CD4-positive, alpha-beta memory T cell (primary cell): Measurements from ENCODE around the gene SUN1. TPM values are rescaled to one million over a fixed set of nuclear protein-coding genes. Genes with fewer than 3 reads are reported as not detected.

Source experiments
- CTCF ChIA-PET: fragments of 350-600 bp; sonication (Branson Sonifier 250); formaldehyde crosslinking; loops from one replicate; lab custom pipeline; 2021; ENCODE audit warnings: inconsistent platforms; ENCODE audit not compliant: partially characterized antibody; lab: Charles Lee
- POLR2A ChIA-PET: fragments of 350-600 bp; sonication (Branson Sonifier 250); formaldehyde crosslinking; loops from one replicate; lab custom pipeline; 2021; ENCODE audit not compliant: partially characterized antibody; lab: Charles Lee
- DNase-seq, 5 donors: peaks; one replicate each; pipeline versions ENCODE4 v3.0.0 to v3.0.0-alpha.2; 2020 to 2022; ENCODE audit warnings: mixed read lengths in 1 of 5
- H3K27ac ChIP-seq: one replicate; pipeline ENCODE4 v1.7.0; 2013; ENCODE audit warnings: low read depth, low read length
- H3K27me3 ChIP-seq: 2 replicates; pipeline ENCODE4 v1.7.0; 2013; ENCODE audit warnings: mild to moderate bottlenecking, low read length, moderate library complexity; ENCODE audit not compliant: insufficient read depth
- H3K36me3 ChIP-seq: 2 replicates; pipeline ENCODE4 v1.7.0; 2013; ENCODE audit warnings: mild to moderate bottlenecking, low read length, moderate library complexity; ENCODE audit not compliant: insufficient read depth
- H3K4me1 ChIP-seq: 2 replicates; pipeline ENCODE4 v1.7.0; 2013; ENCODE audit warnings: mild to moderate bottlenecking, low read length, moderate library complexity; ENCODE audit not compliant: insufficient read depth
- H3K4me3 ChIP-seq, 2 donors: one replicate each; pipeline ENCODE4 v1.7.0; 2013; ENCODE audit warnings: low read length in 2 of 2, mild to moderate bottlenecking in 1 of 2
- H3K9me3 ChIP-seq, 2 donors: one replicate each; pipeline ENCODE4 v1.7.0; 2013; ENCODE audit warnings: low read length in 2 of 2, control low read depth in 1 of 2; ENCODE audit not compliant: control insufficient read depth in 1 of 2
- H3K27ac Mint-ChIP-seq, 7 donors: one replicate each; pipeline ENCODE4 v1.8.0; 2020 to 2021; ENCODE audit warnings: mixed read lengths in 7 of 7, mild to moderate bottlenecking in 6 of 7, inconsistent platforms in 3 of 7, moderate library complexity in 3 of 7
- H3K27me3 Mint-ChIP-seq, 2 donors: one replicate each; pipeline ENCODE4 v1.8.0; 2020 to 2021; ENCODE audit warnings: mixed read lengths in 2 of 2
- H3K36me3 Mint-ChIP-seq, 2 donors: one replicate each; pipeline ENCODE4 v1.8.0; 2020 to 2021; ENCODE audit warnings: mixed read lengths in 2 of 2, inconsistent platforms in 1 of 2, mild to moderate bottlenecking in 1 of 2
- H3K4me1 Mint-ChIP-seq, 4 donors: one replicate each; pipeline ENCODE4 v1.8.0; 2020 to 2021; ENCODE audit warnings: mixed read lengths in 4 of 4, mild to moderate bottlenecking in 1 of 4
- H3K4me3 Mint-ChIP-seq, 8 donors: one replicate each; pipeline ENCODE4 v1.8.0; 2020 to 2021; ENCODE audit warnings: mixed read lengths in 8 of 8, mild to moderate bottlenecking in 7 of 8, moderate library complexity in 6 of 8, inconsistent platforms in 3 of 8
- H3K9me3 Mint-ChIP-seq, 8 donors: one replicate each; pipeline ENCODE4 v1.8.0; 2020 to 2021; ENCODE audit warnings: mixed read lengths in 8 of 8, mild to moderate bottlenecking in 5 of 8, inconsistent platforms in 3 of 8, moderate library complexity in 1 of 8
- intact Hi-C: fragments of 100-400 bp; cut with micrococcal nuclease; formaldehyde crosslinking; loops from one replicate; pipeline ENCODE4 v1.15.1; 2023
- polyA plus RNA-seq, 2 donors: library from polyadenylated mRNA; unstranded; fragments of 300-500 nt; fragmentation: Illumina TruSeq; gene quantifications; one replicate each; pipeline ENCODE4 v1.2.3, GENCODE V29; 2021
- total RNA-seq, 2 experiments: library from RNA; stranded (reverse); gene quantifications; one replicate each; pipeline ENCODE4 v1.2.3, GENCODE V29; 2021

SUN1 gene
- total and polyA plus RNA-seq, 4 experiments from 2014 or later = 53.7 to 210 (median 131) TPM

- H3K4me1 ChIP-seq = peaks cover 40% of the 10 kb centered on the region
- intact Hi-C loops = no loop called here
- no peaks in the 10 kb centered on the region for H3K36me3 ChIP-seq
- H3K4me1 Mint-ChIP-seq = peaks cover 38 to 75% (median 49%) of the 10 kb centered on the region in 4 donors
- ChIA-PET CTCF (no interaction called here), POLR2A (interaction anchor here (0.6 to 1.2 kb wide), 2 partner anchors 12 to 29 kb away, joined by 4 read pairs; no protein-coding TSS in a partner anchor)
- H3K27me3 ChIP-seq = no peaks in the 10 kb centered on the region
- no peak overlapping the region for H3K4me3 ChIP-seq
- H3K9me3 Mint-ChIP-seq = no peaks in the 10 kb centered on the region
- no peak for DNase-seq
- H3K27ac Mint-ChIP-seq = peak overlapping the region in 3 of 7 donors; percentile 2 to 85 (median 39)
- peak overlapping the region in 1 of 8 donors; percentile 26 for H3K4me3 Mint-ChIP-seq
- H3K36me3 Mint-ChIP-seq = peaks cover 12 to 21% of the 10 kb centered on the region in 2 donors
- H3K27ac ChIP-seq = no peak overlapping the region
- H3K27me3 Mint-ChIP-seq = no peaks in the 10 kb centered on the region
- H3K9me3 ChIP-seq = no peaks in the 10 kb centered on the region
Observed at GRCh38 chr7:828793-829561, 3.3 kb upstream of the SUN1 start.

- no peaks in the 10 kb centered on the region for H3K36me3 ChIP-seq
- peak overlapping the region in 2 of 8 donors; percentile 63 to 79 for H3K4me3 Mint-ChIP-seq
Observed at GRCh38 chr7:830069-830468, 2.2 kb upstream of the SUN1 start.

GRCh38 chr7:831596-832166, 595 bp upstream of the SUN1 start:
- Histone ChIP-seq H3K36me3 (no peaks in the 10 kb centered on the region), H3K4me3 (peak overlapping the region in 1 of 2 donors; percentile 8), H3K9me3 (no peaks in the 10 kb centered on the region), H3K27ac (peak overlapping the region; percentile 73), H3K27me3 (no peaks in the 10 kb centered on the region), H3K4me1 (peaks cover 41% of the 10 kb centered on the region)
- Mint-ChIP-seq H3K36me3 (peaks cover 4 to 21% of the 10 kb centered on the region in 2 donors), H3K4me3 (peak overlapping the region; percentile 81 to 91 (median 88)), H3K27ac (peak overlapping the region; percentile 96 to 99 (median 97)), H3K4me1 (peaks cover 33 to 72% (median 49%) of the 10 kb centered on the region in 4 donors), H3K27me3 (no peaks in the 10 kb centered on the region), H3K9me3 (no peaks in the 10 kb centered on the region)
- ChIA-PET CTCF (interaction anchor here (0.8 to 2.6 kb wide), 4 partner anchors 13 to 510 kb away, joined by 4 to 21 read pairs (median 16); no protein-coding TSS in a partner anchor), POLR2A (interaction anchor here (0.6 to 3.1 kb wide), 15 partner anchors 9 to 1522 kb away, joined by 3 to 50 read pairs (median 5); partner anchors contain the start of gene GET4)
- peak in 4 of 5 donors; percentile 39 to 58 (median 47) for DNase-seq
- intact Hi-C loops = loop anchor here (1.0 kb wide), 3 partner anchors 15 to 45 kb away; no protein-coding TSS in a partner anchor

More at GRCh38 chr7:830069-830468, 2.2 kb upstream of the SUN1 start:
- no peak for DNase-seq
- ChIA-PET POLR2A (no interaction called here), CTCF (no interaction called here)
- Histone ChIP-seq H3K9me3 (no peaks in the 10 kb centered on the region), H3K27ac (no peak overlapping the region), H3K27me3 (no peaks in the 10 kb centered on the region), H3K4me3 (no peak overlapping the region), H3K4me1 (peaks cover 41% of the 10 kb centered on the region)
- peaks cover 7 to 19% of the 10 kb centered on the region in 2 donors for H3K36me3 Mint-ChIP-seq
- H3K9me3 Mint-ChIP-seq = no peaks in the 10 kb centered on the region
- peak overlapping the region; percentile 57 to 99 (median 96) for H3K27ac Mint-ChIP-seq
- intact Hi-C loops = no loop called here
- peaks cover 34 to 72% (median 45%) of the 10 kb centered on the region in 4 donors for H3K4me1 Mint-ChIP-seq
- no peaks in the 10 kb centered on the region for H3K27me3 Mint-ChIP-seq

GRCh38 chr7:832968-833424, 720 bp downstream of the SUN1 start:
- H3K36me3 Mint-ChIP-seq = peaks cover 9 to 33% of the 10 kb centered on the region in 2 donors
- no peaks in the 10 kb centered on the region for H3K27me3 Mint-ChIP-seq
- POLR2A ChIA-PET = interaction anchor here (1.1 to 3.1 kb wide), 6 partner anchors 16 to 229 kb away, joined by 3 to 50 read pairs (median 8); no protein-coding TSS in a partner anchor

GRCh38 chr7:833601-834258, 1.5 kb downstream of the SUN1 start:
- ChIA-PET CTCF (interaction anchor here (0.9 to 2.6 kb wide), 5 partner anchors 8 to 51 kb away, joined by 3 to 21 read pairs (median 3); no protein-coding TSS in a partner anchor), POLR2A (interaction anchor here (1.1 to 3.1 kb wide), 3 partner anchors 21 to 229 kb away, joined by 3 to 30 read pairs (median 5); no protein-coding TSS in a partner anchor)
- Histone ChIP-seq H3K9me3 (no peaks in the 10 kb centered on the region), H3K36me3 (no peaks in the 10 kb centered on the region), H3K27me3 (no peaks in the 10 kb centered on the region), H3K27ac (peak overlapping the region; percentile 73), H3K4me3 (no peak overlapping the region), H3K4me1 (peaks cover 41% of the 10 kb centered on the region)
- peaks cover 33 to 70% (median 50%) of the 10 kb centered on the region in 4 donors for H3K4me1 Mint-ChIP-seq
- peak overlapping the region in 1 of 8 donors; percentile 52 for H3K4me3 Mint-ChIP-seq
- H3K27ac Mint-ChIP-seq = peak overlapping the region in 6 of 7 donors; percentile 36 to 99 (median 76)
- no peaks in the 10 kb centered on the region for H3K27me3 Mint-ChIP-seq
- no peaks in the 10 kb centered on the region for H3K9me3 Mint-ChIP-seq
- no peak for DNase-seq
- peaks cover 9 to 37% of the 10 kb centered on the region in 2 donors for H3K36me3 Mint-ChIP-seq
- intact Hi-C loops = no loop called here

More at GRCh38 chr7:832968-833424, 720 bp downstream of the SUN1 start:
- peaks cover 33 to 75% (median 52%) of the 10 kb centered on the region in 4 donors for H3K4me1 Mint-ChIP-seq
- CTCF ChIA-PET = interaction anchor here (0.9 to 2.6 kb wide), 5 partner anchors 9 to 50 kb away, joined by 3 to 21 read pairs (median 14); no protein-coding TSS in a partner anchor
- intact Hi-C loops = loop anchor here (1.0 kb wide), 3 partner anchors 17 to 47 kb away; no protein-coding TSS in a partner anchor
- H3K27ac Mint-ChIP-seq = peak overlapping the region; percentile 96 to 99 (median 97)
- peak overlapping the region; percentile 81 to 91 (median 88) for H3K4me3 Mint-ChIP-seq
- H3K4me1 ChIP-seq = peaks cover 41% of the 10 kb centered on the region
- peak overlapping the region in 1 of 2 donors; percentile 19 for H3K4me3 ChIP-seq
- no peaks in the 10 kb centered on the region for H3K9me3 ChIP-seq
- H3K9me3 Mint-ChIP-seq = no peaks in the 10 kb centered on the region
- H3K27me3 ChIP-seq = no peaks in the 10 kb centered on the region
- peak overlapping the region; percentile 73 for H3K27ac ChIP-seq
- no peak for DNase-seq
- no peaks in the 10 kb centered on the region for H3K36me3 ChIP-seq

GRCh38 chr7:834277-834676, 2.0 kb downstream of the SUN1 start:
- Histone ChIP-seq H3K4me3 (no peak overlapping the region), H3K27me3 (no peaks in the 10 kb centered on the region), H3K9me3 (no peaks in the 10 kb centered on the region), H3K36me3 (no peaks in the 10 kb centered on the region), H3K4me1 (peaks cover 41% of the 10 kb centered on the region), H3K27ac (no peak overlapping the region)
- H3K4me1 Mint-ChIP-seq = peaks cover 31 to 64% (median 51%) of the 10 kb centered on the region in 4 donors
- ChIA-PET CTCF (interaction anchor here (1.0 kb wide), 1 partner anchor 38 kb away, joined by 3 read pairs; no protein-coding TSS in a partner anchor), POLR2A (no interaction called here)
- H3K9me3 Mint-ChIP-seq = no peaks in the 10 kb centered on the region
- H3K36me3 Mint-ChIP-seq = peaks cover 9 to 43% of the 10 kb centered on the region in 2 donors
- no peaks in the 10 kb centered on the region for H3K27me3 Mint-ChIP-seq
- intact Hi-C loops = no loop called here
- no peak for DNase-seq
- H3K27ac Mint-ChIP-seq = peak overlapping the region in 5 of 7 donors; percentile 50 to 99 (median 83)
- H3K4me3 Mint-ChIP-seq = peak overlapping the region in 2 of 8 donors; percentile 32 to 67
